Measurements from ENCODE around the gene TST.

DNA sequence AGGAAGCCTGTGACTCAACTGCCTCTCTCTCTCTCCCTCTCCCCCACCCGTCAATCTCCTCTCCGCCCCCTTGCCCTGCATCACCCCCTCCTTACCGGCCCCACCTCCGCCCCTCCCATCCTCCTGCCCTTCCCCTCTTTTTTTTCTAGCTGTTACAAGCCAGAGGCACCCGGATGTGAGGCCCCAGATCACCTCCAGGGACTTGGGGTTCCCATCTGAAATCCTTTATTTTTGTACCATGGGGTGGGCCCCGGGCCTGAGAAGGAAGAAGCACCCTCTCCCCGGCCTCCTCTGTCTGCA is 43.1 kb upstream of the TST start:
- TF ChIP-seq EZH2 (IDR thresholded peaks at IDR 0.05; ENCODE audit: insufficient read depth, poor library complexity, severe bottlenecking) (no peak), EZH2phosphoT487 (IDR thresholded peaks at IDR 0.05; ENCODE audit: insufficient read depth, low read depth) (no peak)
